WTC11 (cell line): ENCODE results near the gene RALBP1. TPM values are rescaled to one million over a fixed set of nuclear protein-coding genes. Genes with fewer than 3 reads are reported as not detected.

Source experiments
- ATAC-seq: fragments of 200-7000 bp; cut with Tn5 transposase; 2 replicates; pipeline ENCODE4 v1.10.0; 2021; ENCODE audit warnings: mild to moderate bottlenecking, moderate library complexity
- CTCF ChIA-PET: fragments of 300-600 bp; sonication (Branson Sonifier 250); formaldehyde crosslinking; loops from one replicate; lab custom pipeline; 2021; ENCODE audit warnings: antibody characterized with exemption; lab: Charles Lee
- POLR2A ChIA-PET: fragments of 350-600 bp; sonication (Branson Sonifier 250); formaldehyde crosslinking; loops from one replicate; lab custom pipeline; 2021; ENCODE audit warnings: antibody characterized with exemption; lab: Charles Lee
- DNase-seq: peaks from one replicate; pipeline ENCODE4 v3.0.0; 2021; ENCODE audit warnings: low spot score
- H3K27ac Mint-ChIP-seq: 2 replicates; pipeline ENCODE4 v1.8.0; 2021; ENCODE audit warnings: mixed read lengths
- H3K27me3 Mint-ChIP-seq: 2 replicates; pipeline ENCODE4 v1.8.0; 2021; ENCODE audit warnings: low read depth, mild to moderate bottlenecking, moderate library complexity, mixed read lengths
- H3K36me3 Mint-ChIP-seq: 2 replicates; pipeline ENCODE4 v1.8.0; 2021; ENCODE audit warnings: mixed read lengths
- H3K4me1 Mint-ChIP-seq: 2 replicates; pipeline ENCODE4 v1.8.0; 2022; ENCODE audit warnings: mixed read lengths
- H3K4me3 Mint-ChIP-seq: 2 replicates; pipeline ENCODE4 v1.8.0; 2021; ENCODE audit warnings: mild to moderate bottlenecking, moderate library complexity, mixed read lengths
- H3K9me3 Mint-ChIP-seq: 2 replicates; pipeline ENCODE4 v1.8.0; 2021; ENCODE audit warnings: mixed read lengths
- CREB1 ChIP-seq: sonication (generic); formaldehyde crosslinking; IDR thresholded peaks from 2 replicates; pipeline ENCODE4 v1.8.0; 2023; ENCODE audit warnings: mild to moderate bottlenecking, missing genetic modification reagents
- CREM ChIP-seq: sonication (generic); formaldehyde crosslinking; IDR thresholded peaks from 2 replicates; pipeline ENCODE4 v1.8.1; 2022; ENCODE audit warnings: mild to moderate bottlenecking, missing genetic modification reagents, moderate library complexity
- EMX1 ChIP-seq: fragments of 250-450 bp; sonication (Bioruptor Pico); IDR thresholded peaks from 2 replicates; pipeline ENCODE4 v1.8.0; 2021; ENCODE audit warnings: mild to moderate bottlenecking
- FOXJ3 ChIP-seq: sonication (generic); formaldehyde crosslinking; IDR thresholded peaks from 2 replicates; pipeline ENCODE4 v1.9.0; 2021; ENCODE audit warnings: missing genetic modification reagents, mild to moderate bottlenecking, borderline replicate concordance
- FOXP1 ChIP-seq: sonication (generic); formaldehyde crosslinking; IDR thresholded peaks from 2 replicates; pipeline ENCODE4 v1.8.0; 2022; ENCODE audit warnings: missing genetic modification reagents, mild to moderate bottlenecking, moderate library complexity, borderline replicate concordance
- MXD4 ChIP-seq: fragments of 250-450 bp; sonication (Bioruptor Pico); IDR thresholded peaks from 2 replicates; pipeline ENCODE4 v1.8.0; 2021; ENCODE audit warnings: mild to moderate bottlenecking, moderate library complexity, borderline replicate concordance
- NR3C1 ChIP-seq: sonication (generic); formaldehyde crosslinking; conservative IDR thresholded peaks from 2 replicates; pipeline ENCODE4 v1.8.1; 2023; ENCODE audit warnings: low read depth, mild to moderate bottlenecking, missing genetic modification reagents
- RELA ChIP-seq: sonication (generic); formaldehyde crosslinking; IDR thresholded peaks from 2 replicates; pipeline ENCODE4 v1.8.1; 2022; ENCODE audit warnings: missing genetic modification reagents, mild to moderate bottlenecking, borderline replicate concordance
- TP53 ChIP-seq: sonication (generic); formaldehyde crosslinking; IDR thresholded peaks from 2 replicates; pipeline ENCODE4 v1.8.1; 2023; ENCODE audit warnings: mild to moderate bottlenecking, missing genetic modification reagents
- ZNF121 ChIP-seq: sonication (generic); formaldehyde crosslinking; IDR thresholded peaks from 2 replicates; pipeline ENCODE4 v1.8.0; 2023; ENCODE audit warnings: missing genetic modification reagents
- ZNF416 ChIP-seq: fragments of 250-450 bp; sonication (Bioruptor Pico); IDR thresholded peaks from 2 replicates; pipeline ENCODE4 v1.9.0; 2021; ENCODE audit warnings: mild to moderate bottlenecking, inconsistent platforms
- total RNA-seq: library from RNA; stranded (reverse); gene quantifications from 3 replicates; pipeline ENCODE4 v1.2.3, GENCODE V29; 2021
- TF ChIP-seq, protein P1 (sequence below): sonication (generic); formaldehyde crosslinking; IDR thresholded peaks from 2 replicates; pipeline ENCODE4 v1.8.0; 2022; ENCODE audit warnings: mild to moderate bottlenecking, missing genetic modification reagents
- TF ChIP-seq, protein P2 (sequence below): sonication (generic); formaldehyde crosslinking; IDR thresholded peaks from 2 replicates; pipeline ENCODE4 v1.8.1; 2022; ENCODE audit warnings: mild to moderate bottlenecking, moderate library complexity, missing genetic modification reagents
- TF ChIP-seq, protein P3 (sequence below): sonication (generic); formaldehyde crosslinking; IDR thresholded peaks from 2 replicates; pipeline ENCODE4 v1.8.0; 2023; ENCODE audit warnings: mild to moderate bottlenecking, missing genetic modification reagents
- TF ChIP-seq, protein P4 (sequence below): sonication (generic); formaldehyde crosslinking; IDR thresholded peaks from 2 replicates; pipeline ENCODE4 v1.8.1; 2023; ENCODE audit warnings: mild to moderate bottlenecking, missing genetic modification reagents, moderate library complexity
- TF ChIP-seq, protein P5 (sequence below): sonication (generic); formaldehyde crosslinking; IDR thresholded peaks from 2 replicates; pipeline ENCODE4 v1.8.1; 2022; ENCODE audit warnings: low read depth, mild to moderate bottlenecking, moderate library complexity, missing genetic modification reagents, borderline replicate concordance
- TF ChIP-seq, protein P6 (sequence below): sonication (generic); formaldehyde crosslinking; IDR thresholded peaks from 2 replicates; pipeline ENCODE4 v1.8.0; 2023; ENCODE audit warnings: missing genetic modification reagents
- TF ChIP-seq, protein P7 (sequence below): sonication (generic); formaldehyde crosslinking; IDR thresholded peaks from 2 replicates; pipeline ENCODE4 v1.8.1; 2023; ENCODE audit warnings: mild to moderate bottlenecking, missing genetic modification reagents, borderline replicate concordance
- TF ChIP-seq, protein P8 (sequence below): sonication (generic); formaldehyde crosslinking; IDR thresholded peaks from 2 replicates; pipeline ENCODE4 v1.8.1; 2023; ENCODE audit warnings: mild to moderate bottlenecking, moderate library complexity, missing genetic modification reagents

RALBP1 gene
- total RNA-seq, 1 experiment from 2014 or later: 69.3 TPM

DNA sequence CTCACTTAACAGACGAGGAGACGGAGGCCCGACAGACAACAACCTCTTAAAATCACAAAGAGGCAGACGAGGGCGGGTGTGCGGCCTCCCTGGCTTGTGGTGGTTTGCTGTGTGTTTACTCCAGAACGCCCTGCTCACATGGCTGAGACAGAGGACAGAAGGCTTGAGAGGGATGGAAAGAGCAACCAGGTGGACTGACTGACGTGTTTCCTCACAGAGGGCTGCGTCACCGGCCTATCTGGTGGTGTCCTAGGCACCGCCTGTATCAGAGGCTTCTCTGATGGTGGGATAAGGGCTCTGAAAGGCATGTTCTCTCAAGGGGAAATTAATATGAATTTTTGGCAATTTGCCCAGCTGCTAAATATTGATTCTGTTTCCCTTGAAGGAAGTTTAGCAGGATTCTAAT is 47.0 kb upstream of the RALBP1 start:
- ATAC-seq (no peak), DNase-seq (no peak)
- peaks cover 11% of the 10 kb centered on the region for H3K9me3 Mint-ChIP-seq
- peaks cover 8% of the 10 kb centered on the region for H3K36me3 Mint-ChIP-seq
- H3K4me3 Mint-ChIP-seq: no peak overlapping the region
- TF ChIP-seq NR3C1: no peak
- TF ChIP-seq MXD4 (CRISPR knock-in tag): no peak
- TF ChIP-seq CREB1 (CRISPR knock-in tag): no peak
- CTCF ChIA-PET: no interaction called here
- peaks cover 1% of the 10 kb centered on the region for H3K4me1 Mint-ChIP-seq
- no peaks in the 10 kb centered on the region for H3K27me3 Mint-ChIP-seq
- no peak overlapping the region for H3K27ac Mint-ChIP-seq
- POLR2A ChIA-PET: no interaction called here

DNA sequence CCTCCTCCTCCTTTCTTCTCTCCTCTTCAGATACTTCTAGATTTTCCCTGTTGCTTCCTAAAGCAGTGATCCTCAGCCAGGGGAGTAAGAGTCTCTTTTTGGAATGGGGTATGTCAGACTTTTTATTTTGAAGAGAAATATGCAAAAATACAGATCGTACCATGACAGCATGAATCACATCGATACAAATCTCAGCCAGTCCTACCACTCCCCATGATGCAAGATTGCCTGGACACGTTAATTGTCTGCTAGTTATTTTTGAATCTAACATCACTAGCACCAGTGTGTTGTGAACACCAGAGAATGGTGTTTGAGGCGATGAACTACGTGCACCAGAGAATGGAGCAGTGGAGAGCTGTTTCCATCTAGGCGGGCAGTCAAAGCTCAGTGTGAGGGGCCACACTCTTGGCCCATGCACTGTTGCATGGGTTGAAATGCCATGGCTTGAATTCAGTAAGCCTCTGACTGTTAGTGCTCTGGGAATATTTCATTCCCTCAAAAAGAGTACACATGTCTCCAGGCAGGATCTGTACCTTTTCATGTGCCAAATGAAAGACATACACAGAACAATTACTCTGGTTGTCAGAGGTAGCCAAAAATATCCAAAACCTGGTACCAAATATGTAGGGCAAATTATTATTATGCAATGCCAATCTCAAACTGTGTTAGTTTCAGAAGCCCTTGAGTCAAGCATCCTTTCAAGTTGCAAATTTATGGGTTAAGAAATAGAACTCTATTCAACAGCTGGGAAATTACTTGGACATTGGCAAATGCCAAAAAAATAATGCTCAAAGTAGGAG is 46.3 kb upstream of the RALBP1 start:
- Mint-ChIP-seq H3K4me3 (no peak overlapping the region), H3K27me3 (no peaks in the 10 kb centered on the region), H3K27ac (no peak overlapping the region), H3K9me3 (peaks cover 14% of the 10 kb centered on the region), H3K4me1 (peaks cover 9% of the 10 kb centered on the region), H3K36me3 (peaks cover 8% of the 10 kb centered on the region)
- ChIA-PET CTCF (interaction anchor here (1.0 kb wide), 1 partner anchor 25 kb away, joined by 3 read pairs; no protein-coding TSS in a partner anchor), POLR2A (no interaction called here)
- DNase-seq (no peak), ATAC-seq (no peak)
- TF ChIP-seq ZNF416: no peak
- TF ChIP-seq NR3C1: no peak
- no peak for TF ChIP-seq RELA (CRISPR knock-in tag)
- TF ChIP-seq, protein P1, sequence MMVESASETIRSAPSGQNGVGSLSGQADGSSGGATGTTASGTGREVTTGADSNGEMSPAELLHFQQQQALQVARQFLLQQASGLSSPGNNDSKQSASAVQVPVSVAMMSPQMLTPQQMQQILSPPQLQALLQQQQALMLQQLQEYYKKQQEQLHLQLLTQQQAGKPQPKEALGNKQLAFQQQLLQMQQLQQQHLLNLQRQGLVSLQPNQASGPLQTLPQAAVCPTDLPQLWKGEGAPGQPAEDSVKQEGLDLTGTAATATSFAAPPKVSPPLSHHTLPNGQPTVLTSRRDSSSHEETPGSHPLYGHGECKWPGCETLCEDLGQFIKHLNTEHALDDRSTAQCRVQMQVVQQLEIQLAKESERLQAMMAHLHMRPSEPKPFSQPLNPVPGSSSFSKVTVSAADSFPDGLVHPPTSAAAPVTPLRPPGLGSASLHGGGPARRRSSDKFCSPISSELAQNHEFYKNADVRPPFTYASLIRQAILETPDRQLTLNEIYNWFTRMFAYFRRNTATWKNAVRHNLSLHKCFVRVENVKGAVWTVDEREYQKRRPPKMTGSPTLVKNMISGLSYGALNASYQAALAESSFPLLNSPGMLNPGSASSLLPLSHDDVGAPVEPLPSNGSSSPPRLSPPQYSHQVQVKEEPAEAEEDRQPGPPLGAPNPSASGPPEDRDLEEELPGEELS (CRISPR knock-in tag): no peak
- TF ChIP-seq CREM (CRISPR knock-in tag): no peak
- no peak for TF ChIP-seq TP53 (CRISPR knock-in tag)
- TF ChIP-seq, protein P2, sequence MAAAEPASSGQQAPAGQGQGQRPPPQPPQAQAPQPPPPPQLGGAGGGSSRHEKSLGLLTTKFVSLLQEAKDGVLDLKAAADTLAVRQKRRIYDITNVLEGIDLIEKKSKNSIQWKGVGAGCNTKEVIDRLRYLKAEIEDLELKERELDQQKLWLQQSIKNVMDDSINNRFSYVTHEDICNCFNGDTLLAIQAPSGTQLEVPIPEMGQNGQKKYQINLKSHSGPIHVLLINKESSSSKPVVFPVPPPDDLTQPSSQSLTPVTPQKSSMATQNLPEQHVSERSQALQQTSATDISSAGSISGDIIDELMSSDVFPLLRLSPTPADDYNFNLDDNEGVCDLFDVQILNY: no peak
- no peak for TF ChIP-seq EMX1 (CRISPR knock-in tag)
- TF ChIP-seq ZNF121 (CRISPR knock-in tag): no peak
- TF ChIP-seq, protein P3, sequence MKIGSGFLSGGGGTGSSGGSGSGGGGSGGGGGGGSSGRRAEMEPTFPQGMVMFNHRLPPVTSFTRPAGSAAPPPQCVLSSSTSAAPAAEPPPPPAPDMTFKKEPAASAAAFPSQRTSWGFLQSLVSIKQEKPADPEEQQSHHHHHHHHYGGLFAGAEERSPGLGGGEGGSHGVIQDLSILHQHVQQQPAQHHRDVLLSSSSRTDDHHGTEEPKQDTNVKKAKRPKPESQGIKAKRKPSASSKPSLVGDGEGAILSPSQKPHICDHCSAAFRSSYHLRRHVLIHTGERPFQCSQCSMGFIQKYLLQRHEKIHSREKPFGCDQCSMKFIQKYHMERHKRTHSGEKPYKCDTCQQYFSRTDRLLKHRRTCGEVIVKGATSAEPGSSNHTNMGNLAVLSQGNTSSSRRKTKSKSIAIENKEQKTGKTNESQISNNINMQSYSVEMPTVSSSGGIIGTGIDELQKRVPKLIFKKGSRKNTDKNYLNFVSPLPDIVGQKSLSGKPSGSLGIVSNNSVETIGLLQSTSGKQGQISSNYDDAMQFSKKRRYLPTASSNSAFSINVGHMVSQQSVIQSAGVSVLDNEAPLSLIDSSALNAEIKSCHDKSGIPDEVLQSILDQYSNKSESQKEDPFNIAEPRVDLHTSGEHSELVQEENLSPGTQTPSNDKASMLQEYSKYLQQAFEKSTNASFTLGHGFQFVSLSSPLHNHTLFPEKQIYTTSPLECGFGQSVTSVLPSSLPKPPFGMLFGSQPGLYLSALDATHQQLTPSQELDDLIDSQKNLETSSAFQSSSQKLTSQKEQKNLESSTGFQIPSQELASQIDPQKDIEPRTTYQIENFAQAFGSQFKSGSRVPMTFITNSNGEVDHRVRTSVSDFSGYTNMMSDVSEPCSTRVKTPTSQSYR (CRISPR knock-in tag): no peak
- TF ChIP-seq FOXJ3 (CRISPR knock-in tag): no peak
- TF ChIP-seq, protein P4, sequence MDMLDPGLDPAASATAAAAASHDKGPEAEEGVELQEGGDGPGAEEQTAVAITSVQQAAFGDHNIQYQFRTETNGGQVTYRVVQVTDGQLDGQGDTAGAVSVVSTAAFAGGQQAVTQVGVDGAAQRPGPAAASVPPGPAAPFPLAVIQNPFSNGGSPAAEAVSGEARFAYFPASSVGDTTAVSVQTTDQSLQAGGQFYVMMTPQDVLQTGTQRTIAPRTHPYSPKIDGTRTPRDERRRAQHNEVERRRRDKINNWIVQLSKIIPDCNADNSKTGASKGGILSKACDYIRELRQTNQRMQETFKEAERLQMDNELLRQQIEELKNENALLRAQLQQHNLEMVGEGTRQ (CRISPR knock-in tag): no peak
- TF ChIP-seq, protein P5, sequence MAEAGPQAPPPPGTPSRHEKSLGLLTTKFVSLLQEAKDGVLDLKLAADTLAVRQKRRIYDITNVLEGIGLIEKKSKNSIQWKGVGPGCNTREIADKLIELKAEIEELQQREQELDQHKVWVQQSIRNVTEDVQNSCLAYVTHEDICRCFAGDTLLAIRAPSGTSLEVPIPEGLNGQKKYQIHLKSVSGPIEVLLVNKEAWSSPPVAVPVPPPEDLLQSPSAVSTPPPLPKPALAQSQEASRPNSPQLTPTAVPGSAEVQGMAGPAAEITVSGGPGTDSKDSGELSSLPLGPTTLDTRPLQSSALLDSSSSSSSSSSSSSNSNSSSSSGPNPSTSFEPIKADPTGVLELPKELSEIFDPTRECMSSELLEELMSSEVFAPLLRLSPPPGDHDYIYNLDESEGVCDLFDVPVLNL (CRISPR knock-in tag): no peak
- TF ChIP-seq, protein P6, sequence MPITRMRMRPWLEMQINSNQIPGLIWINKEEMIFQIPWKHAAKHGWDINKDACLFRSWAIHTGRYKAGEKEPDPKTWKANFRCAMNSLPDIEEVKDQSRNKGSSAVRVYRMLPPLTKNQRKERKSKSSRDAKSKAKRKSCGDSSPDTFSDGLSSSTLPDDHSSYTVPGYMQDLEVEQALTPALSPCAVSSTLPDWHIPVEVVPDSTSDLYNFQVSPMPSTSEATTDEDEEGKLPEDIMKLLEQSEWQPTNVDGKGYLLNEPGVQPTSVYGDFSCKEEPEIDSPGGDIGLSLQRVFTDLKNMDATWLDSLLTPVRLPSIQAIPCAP: no peak
- TF ChIP-seq, protein P7, sequence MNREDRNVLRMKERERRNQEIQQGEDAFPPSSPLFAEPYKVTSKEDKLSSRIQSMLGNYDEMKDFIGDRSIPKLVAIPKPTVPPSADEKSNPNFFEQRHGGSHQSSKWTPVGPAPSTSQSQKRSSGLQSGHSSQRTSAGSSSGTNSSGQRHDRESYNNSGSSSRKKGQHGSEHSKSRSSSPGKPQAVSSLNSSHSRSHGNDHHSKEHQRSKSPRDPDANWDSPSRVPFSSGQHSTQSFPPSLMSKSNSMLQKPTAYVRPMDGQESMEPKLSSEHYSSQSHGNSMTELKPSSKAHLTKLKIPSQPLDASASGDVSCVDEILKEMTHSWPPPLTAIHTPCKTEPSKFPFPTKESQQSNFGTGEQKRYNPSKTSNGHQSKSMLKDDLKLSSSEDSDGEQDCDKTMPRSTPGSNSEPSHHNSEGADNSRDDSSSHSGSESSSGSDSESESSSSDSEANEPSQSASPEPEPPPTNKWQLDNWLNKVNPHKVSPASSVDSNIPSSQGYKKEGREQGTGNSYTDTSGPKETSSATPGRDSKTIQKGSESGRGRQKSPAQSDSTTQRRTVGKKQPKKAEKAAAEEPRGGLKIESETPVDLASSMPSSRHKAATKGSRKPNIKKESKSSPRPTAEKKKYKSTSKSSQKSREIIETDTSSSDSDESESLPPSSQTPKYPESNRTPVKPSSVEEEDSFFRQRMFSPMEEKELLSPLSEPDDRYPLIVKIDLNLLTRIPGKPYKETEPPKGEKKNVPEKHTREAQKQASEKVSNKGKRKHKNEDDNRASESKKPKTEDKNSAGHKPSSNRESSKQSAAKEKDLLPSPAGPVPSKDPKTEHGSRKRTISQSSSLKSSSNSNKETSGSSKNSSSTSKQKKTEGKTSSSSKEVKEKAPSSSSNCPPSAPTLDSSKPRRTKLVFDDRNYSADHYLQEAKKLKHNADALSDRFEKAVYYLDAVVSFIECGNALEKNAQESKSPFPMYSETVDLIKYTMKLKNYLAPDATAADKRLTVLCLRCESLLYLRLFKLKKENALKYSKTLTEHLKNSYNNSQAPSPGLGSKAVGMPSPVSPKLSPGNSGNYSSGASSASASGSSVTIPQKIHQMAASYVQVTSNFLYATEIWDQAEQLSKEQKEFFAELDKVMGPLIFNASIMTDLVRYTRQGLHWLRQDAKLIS (CRISPR knock-in tag): no peak
- no peak for TF ChIP-seq FOXP1 (CRISPR knock-in tag)
- TF ChIP-seq, protein P8, sequence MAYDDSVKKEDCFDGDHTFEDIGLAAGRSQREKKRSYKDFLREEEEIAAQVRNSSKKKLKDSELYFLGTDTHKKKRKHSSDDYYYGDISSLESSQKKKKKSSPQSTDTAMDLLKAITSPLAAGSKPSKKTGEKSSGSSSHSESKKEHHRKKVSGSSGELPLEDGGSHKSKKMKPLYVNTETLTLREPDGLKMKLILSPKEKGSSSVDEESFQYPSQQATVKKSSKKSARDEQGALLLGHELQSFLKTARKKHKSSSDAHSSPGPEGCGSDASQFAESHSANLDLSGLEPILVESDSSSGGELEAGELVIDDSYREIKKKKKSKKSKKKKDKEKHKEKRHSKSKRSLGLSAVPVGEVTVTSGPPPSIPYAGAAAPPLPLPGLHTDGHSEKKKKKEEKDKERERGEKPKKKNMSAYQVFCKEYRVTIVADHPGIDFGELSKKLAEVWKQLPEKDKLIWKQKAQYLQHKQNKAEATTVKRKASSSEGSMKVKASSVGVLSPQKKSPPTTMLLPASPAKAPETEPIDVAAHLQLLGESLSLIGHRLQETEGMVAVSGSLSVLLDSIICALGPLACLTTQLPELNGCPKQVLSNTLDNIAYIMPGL (CRISPR knock-in tag): no peak
